DLD1 (cell line): ENCODE measurements around the gene ELMO3.

Experiments
- in situ Hi-C: cut with HindIII; loops from 2 replicates; pipeline ENCODE4 v1.10.0; 2017; ENCODE audit warnings: low sequenced_read_pairs

Gene ELMO3, protein sequence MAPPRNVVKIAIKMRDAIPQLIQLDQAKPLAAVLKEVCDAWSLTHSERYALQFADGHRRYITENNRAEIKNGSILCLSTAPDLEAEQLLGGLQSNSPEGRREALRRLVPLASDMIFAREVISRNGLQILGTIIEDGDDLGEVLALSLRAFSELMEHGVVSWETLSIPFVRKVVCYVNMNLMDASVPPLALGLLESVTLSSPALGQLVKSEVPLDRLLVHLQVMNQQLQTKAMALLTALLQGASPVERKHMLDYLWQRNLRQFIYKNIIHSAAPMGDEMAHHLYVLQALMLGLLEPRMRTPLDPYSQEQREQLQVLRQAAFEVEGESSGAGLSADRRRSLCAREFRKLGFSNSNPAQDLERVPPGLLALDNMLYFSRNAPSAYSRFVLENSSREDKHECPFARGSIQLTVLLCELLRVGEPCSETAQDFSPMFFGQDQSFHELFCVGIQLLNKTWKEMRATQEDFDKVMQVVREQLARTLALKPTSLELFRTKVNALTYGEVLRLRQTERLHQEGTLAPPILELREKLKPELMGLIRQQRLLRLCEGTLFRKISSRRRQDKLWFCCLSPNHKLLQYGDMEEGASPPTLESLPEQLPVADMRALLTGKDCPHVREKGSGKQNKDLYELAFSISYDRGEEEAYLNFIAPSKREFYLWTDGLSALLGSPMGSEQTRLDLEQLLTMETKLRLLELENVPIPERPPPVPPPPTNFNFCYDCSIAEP

DNA sequence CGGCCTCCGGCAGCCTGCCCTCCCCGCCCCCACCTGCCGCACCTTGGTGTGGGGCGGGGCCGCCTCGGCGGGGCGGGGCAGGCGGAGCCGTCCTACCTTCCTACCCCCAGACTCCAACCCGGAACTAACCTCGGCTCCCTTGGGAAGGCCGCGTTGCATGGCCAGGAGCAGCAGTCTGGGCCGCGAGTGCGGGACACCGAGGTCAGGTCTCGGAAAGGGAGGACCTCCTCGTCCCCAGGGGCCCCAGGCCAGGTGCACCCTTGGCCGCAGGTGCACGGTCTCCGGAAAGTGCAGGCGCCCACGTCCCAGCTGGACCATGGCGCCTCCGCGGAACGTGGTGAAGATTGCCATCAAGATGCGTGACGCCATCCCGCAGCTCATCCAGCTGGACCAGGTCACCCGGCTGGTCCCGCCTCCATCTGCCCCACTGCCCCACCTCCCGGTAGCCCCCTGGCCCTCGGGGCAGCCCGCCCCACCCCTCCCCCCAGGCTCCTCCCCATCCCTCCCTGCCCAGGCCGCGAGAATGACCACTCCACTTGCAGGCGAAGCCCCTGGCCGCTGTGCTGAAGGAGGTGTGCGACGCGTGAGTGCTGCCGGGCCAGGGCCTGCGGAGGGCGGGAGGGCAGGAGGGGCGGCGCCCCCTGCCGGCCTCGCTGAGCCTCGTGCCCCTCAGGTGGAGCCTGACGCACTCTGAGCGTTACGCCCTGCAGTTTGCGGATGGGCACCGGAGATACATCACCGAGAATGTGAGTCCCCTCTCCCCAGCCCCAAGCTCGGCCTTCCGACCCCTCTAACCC, at the start of gene ELMO3:
ELMO3 (plus strand) TSS at position 121 of the 797 bp plus-strand sequence; CDS start at position 317, 196 bp downstream.
- in situ Hi-C loops, result no loop called here

DNA sequence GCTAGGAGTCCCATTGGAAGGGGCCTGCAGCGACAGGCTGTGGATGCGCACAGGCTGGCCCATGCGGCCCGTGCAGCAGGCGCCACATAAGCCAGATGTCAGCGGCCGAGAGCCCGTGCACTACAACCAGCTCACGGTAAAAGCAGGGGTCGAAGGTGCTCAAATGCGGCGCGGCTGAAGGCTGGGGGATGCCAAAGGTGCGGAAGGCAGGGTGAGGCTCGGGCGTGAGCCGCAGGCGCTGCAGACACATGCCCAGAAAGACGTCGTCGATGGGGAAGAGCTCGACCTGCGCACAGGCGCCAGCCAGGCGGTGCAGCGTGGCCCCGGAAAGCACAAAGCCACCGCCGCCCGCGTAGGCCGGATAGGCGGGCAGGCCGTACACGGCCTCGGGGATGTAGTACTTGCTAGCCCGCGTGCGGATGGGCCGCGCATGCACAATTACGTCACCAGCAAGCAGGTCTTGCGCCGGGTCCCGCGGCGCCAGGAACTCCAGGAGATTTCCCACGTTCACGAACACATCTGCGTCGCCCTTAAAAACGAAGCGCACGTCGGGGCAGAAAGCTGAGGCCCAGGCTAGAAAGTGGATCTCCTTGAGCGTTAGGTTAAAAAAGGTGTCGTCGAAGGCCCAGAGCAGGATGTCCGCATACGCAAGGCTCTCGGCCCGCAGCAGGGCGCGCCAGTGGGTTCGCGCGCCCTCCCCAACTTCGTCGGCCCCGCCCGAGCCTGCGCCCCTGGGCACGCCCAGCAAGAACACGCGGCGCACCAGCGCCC, 49.5 kb upstream of the ELMO3 start:
- in situ Hi-C loops, result no loop called here

DNA sequence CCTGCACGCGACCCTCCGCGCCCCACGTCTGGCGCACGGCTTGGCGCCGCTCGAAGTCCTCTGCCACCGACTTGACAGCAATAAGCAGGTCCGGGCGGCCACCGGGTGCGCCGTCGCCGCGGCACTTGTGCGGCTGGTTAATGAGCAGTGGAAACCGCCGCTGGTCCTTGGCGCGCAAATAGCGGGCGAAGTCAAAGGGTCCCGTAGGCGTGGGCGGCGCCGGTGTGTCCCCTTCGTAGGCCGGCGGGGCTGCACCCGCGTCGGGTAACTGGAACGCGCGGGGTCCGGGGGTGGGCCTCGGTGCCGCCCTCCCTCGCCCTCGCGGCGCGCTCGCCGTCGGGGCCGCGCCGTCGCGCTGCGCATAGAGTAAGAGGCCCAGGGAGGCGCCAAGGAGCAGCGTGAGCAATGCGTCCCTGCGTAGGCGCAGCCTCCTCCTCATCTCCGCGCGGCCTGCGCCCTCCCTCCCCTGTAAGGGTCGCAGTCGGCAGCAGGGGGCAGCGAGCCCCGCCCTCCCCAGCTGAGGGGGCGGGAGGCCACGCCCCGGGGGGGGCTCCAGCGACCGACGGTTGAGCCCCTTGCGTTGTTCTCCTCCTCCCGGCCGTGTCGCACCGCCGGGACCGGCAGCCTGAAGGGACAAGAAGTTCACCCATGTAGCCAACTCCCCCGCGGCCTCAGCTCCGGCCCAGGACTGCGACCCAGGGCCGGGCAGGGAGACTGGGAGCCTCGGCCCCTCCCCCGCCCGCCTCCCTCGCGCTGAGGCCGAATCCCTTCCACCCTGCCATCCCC, 48.7 kb upstream of the ELMO3 start:
- in situ Hi-C loops, result no loop called here

DNA sequence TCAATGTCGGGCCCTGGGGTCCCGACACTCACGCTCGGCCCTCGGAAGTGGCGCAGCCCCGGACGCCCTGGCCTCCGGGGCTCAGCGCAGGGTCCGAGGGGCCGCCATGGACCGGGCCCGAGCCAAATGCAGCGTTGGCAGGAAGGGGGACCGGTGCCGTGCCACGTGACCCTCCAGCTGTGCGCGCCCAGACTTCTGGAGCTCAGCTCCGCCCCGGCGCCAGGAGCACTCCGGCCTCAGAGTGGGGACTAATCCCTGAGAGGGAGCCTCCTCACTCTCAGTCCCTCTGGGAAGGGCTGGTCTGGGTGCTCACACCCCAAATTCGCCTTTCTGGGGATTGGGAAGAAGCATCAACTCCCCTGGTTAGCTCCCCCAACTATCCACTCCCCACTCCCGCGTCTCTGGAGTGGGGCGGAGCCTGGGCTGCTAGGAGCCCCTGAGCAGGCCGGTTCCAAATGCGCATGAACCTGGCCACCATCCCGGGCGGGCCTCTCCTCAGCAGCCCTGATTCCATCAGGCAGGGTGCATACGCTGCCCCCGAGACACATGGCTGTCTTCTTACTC, 48.0 kb upstream of the ELMO3 start, which contains the start of gene B3GNT9:
B3GNT9 (minus strand) TSS at position 166 of the 564 bp plus-strand sequence. CDS start 513 bp downstream, outside the sequence.
- in situ Hi-C loops, result no loop called here

DNA sequence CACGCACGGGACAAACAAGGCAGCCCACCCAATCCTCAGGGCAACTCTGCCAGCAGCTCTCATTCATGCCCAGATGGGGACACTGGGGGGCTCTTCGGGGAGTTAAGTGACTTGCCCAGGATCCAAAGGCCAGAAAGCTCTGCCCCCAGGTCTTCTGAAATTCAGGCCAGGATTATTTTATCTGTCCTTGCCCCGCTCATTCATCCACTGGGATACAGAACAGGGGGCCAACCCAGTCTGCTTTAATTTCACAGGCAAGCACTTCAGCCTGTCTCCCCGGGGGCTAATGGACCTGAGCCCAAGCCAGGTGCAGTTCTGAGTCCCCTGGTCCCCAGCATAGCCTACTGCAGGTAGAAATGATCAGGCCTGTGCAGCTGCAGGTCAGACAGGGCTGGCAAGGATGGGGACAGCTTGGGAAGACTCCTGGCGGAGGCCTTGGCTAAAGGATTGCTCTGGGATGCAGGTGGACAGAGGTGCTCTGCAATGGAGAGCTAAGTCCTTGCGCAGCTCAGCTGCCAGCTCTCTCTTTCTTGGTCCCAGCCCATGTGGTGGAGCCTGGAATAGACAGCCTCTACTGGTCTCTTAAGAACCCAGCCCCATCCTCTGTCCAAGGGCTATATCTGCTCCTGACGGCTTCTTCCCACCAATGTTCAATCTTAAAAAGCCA, 47.4 kb upstream of the ELMO3 start:
- in situ Hi-C loops, result no loop called here

DNA sequence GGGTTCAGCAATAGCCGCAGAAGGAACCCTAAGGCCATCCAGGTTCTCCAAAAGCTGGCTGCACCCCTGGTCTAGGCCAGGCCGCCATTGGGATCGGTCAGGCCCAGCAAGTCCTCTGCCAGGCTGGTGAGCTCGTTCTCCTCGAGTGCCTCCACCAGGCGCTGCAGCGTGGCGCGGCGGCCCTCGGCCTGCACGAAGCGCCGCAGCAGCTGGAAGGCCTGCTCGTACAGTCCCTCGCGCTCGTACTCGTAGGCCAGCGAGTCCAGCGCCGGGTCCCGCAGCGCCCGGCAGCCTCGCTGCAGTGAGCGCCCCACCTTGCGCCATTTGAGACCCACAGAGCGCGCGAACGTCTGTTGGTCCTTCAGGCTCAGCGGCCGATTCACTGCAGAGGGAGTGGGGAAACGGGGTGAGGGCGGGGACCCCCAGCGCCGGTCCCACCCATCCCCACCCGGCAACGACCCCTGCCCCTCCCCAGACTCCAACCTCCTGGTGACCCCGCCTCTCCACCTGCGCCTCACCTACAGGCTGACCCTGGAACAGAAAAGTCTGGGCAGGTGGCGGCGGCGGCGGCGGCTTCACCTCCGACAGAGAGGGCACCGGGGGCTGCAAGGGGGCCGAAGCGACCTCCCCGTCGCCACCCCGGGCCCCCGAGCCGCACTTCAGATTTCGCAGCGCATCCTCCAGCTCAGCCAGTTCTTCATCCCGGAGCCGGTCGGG, 44.2 kb upstream of the ELMO3 start:
- in situ Hi-C loops, result no loop called here

DNA sequence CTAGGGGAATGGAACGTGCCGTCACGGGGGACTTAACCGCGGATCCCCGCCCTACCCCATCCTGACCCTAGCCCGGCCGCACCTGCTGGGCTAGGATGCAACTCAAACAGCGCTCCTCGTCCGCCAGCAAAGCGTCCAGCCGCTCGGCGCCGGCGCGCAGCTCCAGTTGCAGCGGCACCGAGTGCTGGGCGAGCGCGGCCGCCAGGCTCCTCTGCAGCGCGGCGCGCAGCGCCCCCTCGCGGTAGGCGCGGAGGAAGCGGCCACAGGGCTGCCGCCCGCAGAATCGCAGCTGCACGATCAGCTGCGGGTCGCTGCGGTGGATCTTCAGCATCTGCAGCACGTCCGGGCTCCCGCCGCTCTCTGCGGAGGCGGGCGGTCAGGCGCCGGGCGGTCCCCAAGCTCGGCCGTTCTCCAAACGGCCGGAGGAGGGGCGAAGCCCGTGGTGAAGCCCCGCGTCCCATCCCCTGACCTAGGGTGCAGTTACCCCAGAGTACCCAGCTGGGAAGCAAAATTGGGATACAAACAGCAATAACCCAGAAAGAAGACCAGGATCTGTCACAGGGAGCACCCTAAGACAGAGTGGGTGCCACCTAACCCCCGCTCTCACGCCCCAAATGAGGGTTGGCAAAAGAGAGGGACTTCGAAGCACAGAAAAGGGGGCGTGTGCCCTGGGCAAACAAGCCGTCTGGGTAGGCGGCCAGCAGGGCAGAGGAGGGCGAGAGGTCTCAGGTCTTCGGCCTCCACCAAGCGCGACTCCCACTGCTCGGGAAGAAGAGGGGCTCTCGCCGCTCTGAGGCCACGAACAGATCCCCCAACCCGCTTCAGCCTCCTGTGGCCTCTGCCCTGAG, 43.4 kb upstream of the ELMO3 start:
- in situ Hi-C loops, result no loop called here

DNA sequence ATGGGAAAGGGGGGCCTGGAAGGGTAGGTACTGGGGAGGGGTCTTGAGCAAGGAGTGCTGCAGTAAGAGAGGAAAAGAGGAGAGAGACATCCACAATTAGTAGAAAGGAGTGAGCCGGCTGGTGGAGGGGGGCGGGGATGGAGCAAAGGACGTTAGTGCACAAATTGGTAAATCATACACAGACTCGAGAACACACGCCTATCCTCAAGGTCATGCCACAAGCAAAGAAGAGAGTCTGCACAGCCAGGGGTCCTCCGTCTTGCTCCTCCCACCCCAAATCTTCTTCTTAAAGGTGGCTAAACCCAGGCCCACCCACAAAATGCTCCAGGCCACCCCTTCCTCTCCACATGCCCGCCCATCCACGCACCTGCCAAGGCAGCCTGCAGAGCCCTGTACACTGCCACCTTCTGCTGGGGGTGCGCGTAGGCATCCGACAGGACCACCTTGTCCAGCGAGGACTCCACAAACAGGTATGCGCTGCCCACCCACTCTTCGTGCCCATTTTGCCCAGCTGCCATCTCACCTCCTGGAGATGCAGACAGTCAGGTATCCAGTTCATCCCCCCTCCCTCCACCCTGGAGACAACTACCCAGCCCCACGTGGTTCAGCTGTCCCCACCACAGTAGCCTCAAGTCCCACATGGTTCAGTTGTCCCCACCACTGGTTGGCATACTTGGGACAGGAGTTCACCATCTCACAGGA, 42.6 kb upstream of the ELMO3 start:
- in situ Hi-C loops, result no loop called here

DNA sequence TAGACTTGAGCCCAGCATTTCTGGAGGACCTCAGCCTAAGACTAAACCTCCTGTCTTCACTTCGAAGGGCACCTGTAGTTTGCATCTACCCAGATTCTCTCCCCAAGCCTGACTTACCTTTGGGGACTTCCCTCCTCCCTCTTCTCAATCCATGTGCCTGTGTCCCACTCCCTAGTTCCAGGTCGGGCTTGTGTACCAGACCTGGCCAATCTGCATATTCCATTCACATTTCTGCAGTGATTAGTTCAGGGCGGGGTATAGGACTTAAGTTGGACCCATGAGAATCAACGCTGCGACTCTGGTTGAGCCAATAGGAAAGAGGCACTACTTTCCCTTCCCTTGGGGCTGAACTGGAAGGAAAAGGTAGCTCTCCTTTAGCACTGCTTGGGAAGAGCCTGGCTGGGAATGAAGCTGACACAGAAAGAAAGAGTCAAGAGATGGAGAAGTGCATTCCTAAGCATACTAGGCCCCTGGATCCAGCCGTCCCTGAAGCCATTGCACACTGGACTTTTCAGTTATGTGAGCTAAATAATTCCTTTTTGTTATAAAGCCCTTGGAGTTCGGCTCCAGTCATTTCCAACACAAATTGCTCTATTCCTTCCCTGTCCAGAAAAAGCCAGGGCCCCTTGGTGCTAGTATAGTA, 41.7 kb upstream of the ELMO3 start:
- in situ Hi-C loops, result no loop called here

DNA sequence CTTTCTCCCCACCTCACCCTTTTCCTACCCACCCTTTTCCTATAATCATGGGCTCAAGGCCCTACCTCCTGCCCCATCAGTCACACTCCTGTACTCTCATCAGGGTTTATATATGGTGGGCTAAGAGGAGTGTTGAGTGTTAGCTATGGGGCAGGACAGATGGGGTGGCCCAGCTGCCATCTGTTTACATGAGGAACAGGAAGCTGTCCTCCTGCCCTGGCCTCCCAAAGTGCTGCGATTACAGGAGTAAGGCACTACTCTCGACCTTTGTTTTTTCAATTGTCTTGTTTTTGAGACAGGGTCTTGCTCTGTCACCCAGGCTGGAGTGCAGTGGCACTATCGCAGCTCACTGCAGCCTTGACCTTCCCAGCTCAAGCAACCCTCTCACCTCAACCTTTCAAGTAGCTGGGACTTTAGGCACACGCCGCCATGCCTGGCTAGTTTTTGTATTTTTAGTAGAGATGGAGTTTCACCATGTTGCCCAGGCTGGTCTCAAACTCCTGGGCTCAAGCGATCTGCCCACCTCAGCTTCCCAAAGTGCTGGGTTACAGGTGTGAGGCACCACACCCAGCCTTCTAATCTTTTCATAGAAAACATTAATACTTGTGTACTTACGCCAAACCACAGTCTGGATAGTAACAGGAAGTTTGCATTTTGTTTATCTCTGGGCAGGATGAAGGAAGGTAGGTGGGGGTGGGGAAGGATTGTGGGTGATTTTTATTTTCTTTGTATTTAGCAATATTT, 40.9 kb upstream of the ELMO3 start:
- in situ Hi-C loops, result no loop called here

DNA sequence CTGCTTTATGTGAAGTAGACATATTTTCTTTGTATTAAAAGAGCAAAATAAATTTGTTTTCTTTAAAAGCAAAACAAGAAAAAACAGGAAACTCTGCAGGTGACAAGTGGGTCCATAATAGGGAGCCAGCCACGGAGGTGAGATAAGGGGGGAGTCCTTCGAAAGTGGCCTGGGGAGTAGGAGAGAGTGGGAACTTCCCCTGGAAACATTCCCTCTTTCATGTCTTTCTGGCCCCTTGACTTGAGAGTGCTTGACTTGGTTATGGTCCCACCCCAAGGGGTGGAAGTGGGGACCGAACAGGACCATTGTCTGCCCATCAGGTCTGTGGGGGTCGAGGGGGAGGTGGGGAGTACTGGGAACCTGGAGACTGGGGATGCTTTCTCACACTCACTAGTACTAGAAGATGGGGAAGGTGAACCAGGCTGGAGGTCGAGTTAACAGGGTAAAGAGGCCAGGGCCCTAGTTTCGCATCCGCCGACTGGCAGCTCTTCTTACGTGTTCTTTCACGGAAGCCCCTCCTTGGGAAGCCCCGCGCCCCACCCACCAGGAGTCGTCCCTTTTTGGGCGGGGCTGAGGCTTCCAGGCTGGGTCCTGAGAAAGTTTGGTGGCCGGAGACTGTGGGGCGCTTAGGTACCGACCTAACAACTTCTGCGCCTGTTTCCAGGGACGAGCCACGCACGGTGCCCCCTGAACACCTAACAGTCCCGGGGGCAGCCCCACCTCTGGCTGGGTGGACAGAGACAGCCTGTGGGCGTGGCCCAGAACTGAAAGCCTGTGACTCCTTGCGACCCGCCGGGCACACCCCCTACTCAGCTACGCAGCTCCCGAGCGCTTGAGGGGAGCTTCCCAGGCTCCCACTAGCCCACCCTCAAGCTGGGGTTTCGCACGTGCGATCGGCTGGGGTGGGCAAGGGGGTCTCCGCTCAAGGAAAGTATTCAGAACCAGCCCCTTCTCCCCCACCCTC, 40.0 kb upstream of the ELMO3 start:
- in situ Hi-C loops, result no loop called here

DNA sequence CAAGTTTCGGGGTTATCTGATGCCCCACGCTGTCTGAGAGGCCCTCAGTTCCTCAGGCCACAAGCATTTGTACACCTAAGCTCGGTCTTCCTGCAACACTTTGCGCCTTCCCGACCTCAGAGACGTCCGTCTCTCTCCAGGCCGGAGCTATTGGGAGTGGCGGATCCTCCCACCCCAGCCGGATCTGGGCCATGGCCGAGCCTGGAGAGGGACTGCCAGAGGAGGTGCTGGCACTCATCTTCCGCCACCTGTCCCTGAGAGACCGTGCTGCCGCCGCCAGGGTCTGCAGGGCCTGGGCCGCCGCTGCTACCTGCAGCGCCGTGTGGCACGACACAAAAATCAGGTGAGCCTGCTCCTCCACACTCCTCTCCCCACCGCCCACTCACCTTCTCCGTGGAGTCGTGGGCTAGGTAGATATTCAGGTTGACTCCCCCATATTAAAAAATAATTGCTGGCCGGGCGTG, 37.3 kb upstream of the ELMO3 start:
- in situ Hi-C loops, result no loop called here

DNA sequence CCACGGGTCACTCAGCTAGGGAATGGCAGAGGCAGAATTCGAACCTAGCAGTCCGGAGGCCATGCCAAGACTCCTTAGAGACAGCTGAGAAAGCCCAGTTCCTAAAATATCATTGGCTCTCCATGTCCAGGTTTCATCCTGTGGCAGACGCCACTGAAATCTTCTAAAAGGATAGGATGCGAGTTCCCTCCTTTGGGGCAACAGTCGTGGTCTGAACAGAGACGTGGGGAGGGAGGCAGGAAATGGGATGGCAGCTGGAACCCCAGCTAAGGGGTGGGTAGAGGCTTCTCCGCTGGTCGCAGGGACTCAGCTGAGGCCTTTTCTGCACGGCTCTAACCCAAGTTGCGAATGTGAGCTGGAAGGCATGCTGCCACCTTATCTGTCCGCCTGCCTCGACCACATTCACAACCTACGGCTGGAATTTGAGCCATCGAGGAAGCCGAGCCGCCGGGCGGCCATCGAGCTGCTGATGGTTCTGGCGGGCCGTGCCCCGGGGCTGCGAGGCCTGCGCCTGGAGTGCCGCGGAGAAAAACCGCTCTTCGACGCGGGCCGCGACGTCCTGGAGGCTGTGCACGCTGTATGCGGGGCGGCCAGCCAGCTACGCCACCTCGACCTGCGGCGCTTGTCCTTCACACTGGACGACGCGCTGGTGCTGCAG, 36.3 kb upstream of the ELMO3 start:
- in situ Hi-C loops, result no loop called here
